ENCODE measurements around the gene DOHH. TPM values are rescaled to one million over a fixed set of nuclear protein-coding genes. Genes with fewer than 3 reads are reported as not detected.

Gene DOHH
- total and polyA plus RNA-seq, 4 donors, result 1.4 to 12.0 (median 9.2) TPM

DNA sequence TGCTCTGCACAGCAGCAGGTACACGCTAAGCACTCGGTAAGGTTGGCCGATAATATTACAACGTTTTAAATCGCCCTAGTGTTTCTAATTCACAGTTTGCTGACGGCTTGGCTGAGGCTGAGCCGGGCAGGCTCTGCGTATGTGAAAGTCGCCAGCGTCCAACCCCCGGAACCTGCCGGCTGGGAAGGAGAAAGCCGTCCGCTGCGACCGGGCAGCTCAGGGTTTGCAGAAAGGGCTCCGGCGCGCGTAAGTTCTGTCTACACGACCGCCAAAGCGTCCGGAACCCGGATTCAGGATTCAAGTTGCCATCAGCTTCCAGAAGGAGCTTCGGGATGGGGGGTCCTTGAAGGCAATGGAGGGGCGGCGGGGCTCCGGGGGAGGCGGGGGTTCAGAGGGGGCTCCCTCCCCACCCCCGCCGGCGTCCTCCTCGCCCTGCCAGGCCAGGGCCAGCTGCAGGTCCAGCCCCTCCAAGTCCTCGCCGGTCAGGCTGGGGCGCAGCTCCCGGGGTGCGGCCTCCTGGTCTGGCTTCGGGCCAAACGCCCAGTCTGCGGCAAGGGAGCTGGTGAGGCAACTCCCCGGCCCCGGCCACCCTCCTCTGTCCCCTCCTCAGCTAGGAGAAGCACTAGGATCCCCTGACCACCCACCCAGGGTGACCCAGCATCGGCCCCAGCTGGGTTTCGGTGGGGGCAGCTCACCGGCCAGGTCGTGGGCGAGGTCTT is 17.8 kb downstream of the DOHH start:
- no peaks in the 10 kb centered on the region for H3K9me3 ChIP-seq (ENCODE audit: control insufficient read depth in 4 of 4, low read length in 3 of 4)
- H3K36me3 ChIP-seq (ENCODE audit: control insufficient read depth in 4 of 4, insufficient read depth in 3 of 4, low read depth in 1 of 4, low read length in 3 of 4), result no peaks in the 10 kb centered on the region
- H3K27ac ChIP-seq (ENCODE audit: low read depth in 1 of 2, low read length in 2 of 2), result no peak overlapping the region
- DNase-seq (ENCODE audit: low spot score), result no peak
- no peak overlapping the region for H3K4me3 ChIP-seq (ENCODE audit: low read depth in 1 of 3, low read length in 3 of 3)
- H3K27me3 ChIP-seq (ENCODE audit: control insufficient read depth in 4 of 4, insufficient read depth in 4 of 4, low read length in 3 of 4), result peaks cover 0 to 2% (median 0%) of the 10 kb centered on the region in 4 donors
- H3K4me1 ChIP-seq (ENCODE audit: control insufficient read depth in 4 of 4, insufficient read depth in 4 of 4, low read length in 3 of 4), result no peaks in the 10 kb centered on the region
- WGBS, result 73% methylated on average over 49 of the region's 49 CpGs
- H3K9ac ChIP-seq (ENCODE audit: low read depth in 1 of 2, low read length in 2 of 2), result no peak overlapping the region
- TF ChIP-seq RAD21 (IDR thresholded peaks at IDR 0.05) (no peak), HNF4G (IDR thresholded peaks at IDR 0.05) (no peak), EGR1 (IDR thresholded peaks at IDR 0.05; ENCODE audit: low read depth in 2 of 2) (no peak), FOXA2 (IDR thresholded peaks at IDR 0.05) (no peak), RXRA (IDR thresholded peaks at IDR 0.05) (no peak), JUND (IDR thresholded peaks at IDR 0.05) (no peak), GABPA (IDR thresholded peaks at IDR 0.05 in 1 of 2, conservative IDR thresholded peaks at IDR 0.05 in 1 of 2) (no peak), FOXA1 (IDR thresholded peaks at IDR 0.05) (no peak), TAF1 (conservative IDR thresholded peaks at IDR 0.05) (no peak), HNF4A (conservative IDR thresholded peaks at IDR 0.05) (no peak), NR2F2 (IDR thresholded peaks at IDR 0.05) (no peak), SP1 (IDR thresholded peaks at IDR 0.05) (no peak), YY1 (IDR thresholded peaks at IDR 0.05) (no peak)
- TF ChIP-seq, protein P1, sequence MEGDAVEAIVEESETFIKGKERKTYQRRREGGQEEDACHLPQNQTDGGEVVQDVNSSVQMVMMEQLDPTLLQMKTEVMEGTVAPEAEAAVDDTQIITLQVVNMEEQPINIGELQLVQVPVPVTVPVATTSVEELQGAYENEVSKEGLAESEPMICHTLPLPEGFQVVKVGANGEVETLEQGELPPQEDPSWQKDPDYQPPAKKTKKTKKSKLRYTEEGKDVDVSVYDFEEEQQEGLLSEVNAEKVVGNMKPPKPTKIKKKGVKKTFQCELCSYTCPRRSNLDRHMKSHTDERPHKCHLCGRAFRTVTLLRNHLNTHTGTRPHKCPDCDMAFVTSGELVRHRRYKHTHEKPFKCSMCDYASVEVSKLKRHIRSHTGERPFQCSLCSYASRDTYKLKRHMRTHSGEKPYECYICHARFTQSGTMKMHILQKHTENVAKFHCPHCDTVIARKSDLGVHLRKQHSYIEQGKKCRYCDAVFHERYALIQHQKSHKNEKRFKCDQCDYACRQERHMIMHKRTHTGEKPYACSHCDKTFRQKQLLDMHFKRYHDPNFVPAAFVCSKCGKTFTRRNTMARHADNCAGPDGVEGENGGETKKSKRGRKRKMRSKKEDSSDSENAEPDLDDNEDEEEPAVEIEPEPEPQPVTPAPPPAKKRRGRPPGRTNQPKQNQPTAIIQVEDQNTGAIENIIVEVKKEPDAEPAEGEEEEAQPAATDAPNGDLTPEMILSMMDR (IDR thresholded peaks at IDR 0.05; ENCODE audit: low read depth, low read length, missing input control), result no peak
- TF ChIP-seq, protein P2, sequence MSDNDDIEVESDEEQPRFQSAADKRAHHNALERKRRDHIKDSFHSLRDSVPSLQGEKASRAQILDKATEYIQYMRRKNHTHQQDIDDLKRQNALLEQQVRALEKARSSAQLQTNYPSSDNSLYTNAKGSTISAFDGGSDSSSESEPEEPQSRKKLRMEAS (IDR thresholded peaks at IDR 0.05), result no peak
- TF ChIP-seq, protein P3, sequence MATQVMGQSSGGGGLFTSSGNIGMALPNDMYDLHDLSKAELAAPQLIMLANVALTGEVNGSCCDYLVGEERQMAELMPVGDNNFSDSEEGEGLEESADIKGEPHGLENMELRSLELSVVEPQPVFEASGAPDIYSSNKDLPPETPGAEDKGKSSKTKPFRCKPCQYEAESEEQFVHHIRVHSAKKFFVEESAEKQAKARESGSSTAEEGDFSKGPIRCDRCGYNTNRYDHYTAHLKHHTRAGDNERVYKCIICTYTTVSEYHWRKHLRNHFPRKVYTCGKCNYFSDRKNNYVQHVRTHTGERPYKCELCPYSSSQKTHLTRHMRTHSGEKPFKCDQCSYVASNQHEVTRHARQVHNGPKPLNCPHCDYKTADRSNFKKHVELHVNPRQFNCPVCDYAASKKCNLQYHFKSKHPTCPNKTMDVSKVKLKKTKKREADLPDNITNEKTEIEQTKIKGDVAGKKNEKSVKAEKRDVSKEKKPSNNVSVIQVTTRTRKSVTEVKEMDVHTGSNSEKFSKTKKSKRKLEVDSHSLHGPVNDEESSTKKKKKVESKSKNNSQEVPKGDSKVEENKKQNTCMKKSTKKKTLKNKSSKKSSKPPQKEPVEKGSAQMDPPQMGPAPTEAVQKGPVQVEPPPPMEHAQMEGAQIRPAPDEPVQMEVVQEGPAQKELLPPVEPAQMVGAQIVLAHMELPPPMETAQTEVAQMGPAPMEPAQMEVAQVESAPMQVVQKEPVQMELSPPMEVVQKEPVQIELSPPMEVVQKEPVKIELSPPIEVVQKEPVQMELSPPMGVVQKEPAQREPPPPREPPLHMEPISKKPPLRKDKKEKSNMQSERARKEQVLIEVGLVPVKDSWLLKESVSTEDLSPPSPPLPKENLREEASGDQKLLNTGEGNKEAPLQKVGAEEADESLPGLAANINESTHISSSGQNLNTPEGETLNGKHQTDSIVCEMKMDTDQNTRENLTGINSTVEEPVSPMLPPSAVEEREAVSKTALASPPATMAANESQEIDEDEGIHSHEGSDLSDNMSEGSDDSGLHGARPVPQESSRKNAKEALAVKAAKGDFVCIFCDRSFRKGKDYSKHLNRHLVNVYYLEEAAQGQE (IDR thresholded peaks at IDR 0.05), result no peak
- TF ChIP-seq, protein P4, sequence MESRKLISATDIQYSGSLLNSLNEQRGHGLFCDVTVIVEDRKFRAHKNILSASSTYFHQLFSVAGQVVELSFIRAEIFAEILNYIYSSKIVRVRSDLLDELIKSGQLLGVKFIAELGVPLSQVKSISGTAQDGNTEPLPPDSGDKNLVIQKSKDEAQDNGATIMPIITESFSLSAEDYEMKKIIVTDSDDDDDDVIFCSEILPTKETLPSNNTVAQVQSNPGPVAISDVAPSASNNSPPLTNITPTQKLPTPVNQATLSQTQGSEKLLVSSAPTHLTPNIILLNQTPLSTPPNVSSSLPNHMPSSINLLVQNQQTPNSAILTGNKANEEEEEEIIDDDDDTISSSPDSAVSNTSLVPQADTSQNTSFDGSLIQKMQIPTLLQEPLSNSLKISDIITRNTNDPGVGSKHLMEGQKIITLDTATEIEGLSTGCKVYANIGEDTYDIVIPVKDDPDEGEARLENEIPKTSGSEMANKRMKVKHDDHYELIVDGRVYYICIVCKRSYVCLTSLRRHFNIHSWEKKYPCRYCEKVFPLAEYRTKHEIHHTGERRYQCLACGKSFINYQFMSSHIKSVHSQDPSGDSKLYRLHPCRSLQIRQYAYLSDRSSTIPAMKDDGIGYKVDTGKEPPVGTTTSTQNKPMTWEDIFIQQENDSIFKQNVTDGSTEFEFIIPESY (IDR thresholded peaks at IDR 0.05), result no peak
- TF ChIP-seq, protein P5, sequence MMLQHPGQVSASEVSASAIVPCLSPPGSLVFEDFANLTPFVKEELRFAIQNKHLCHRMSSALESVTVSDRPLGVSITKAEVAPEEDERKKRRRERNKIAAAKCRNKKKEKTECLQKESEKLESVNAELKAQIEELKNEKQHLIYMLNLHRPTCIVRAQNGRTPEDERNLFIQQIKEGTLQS (IDR thresholded peaks at IDR 0.05), result no peak

Measured in liver (tissue), 9 donors.